GM19372 (cell line): ENCODE measurements around the gene SYCP3.
"Not testable (repeated sequence)": the region's sequence is repeated elsewhere in the genome, so short reads cannot be mapped to it uniquely, and the experiment has no call there.

Experiments
- ATAC-seq: cut with Tn5 transposase; IDR thresholded peaks from one replicate; pipeline ENCODE4 v1.9.1; 2021; ENCODE audit warnings: mild to moderate bottlenecking, low read depth, moderate library complexity; ENCODE audit not compliant: unreplicated experiment

SYCP3 gene

GRCh38 chr12:101761781-101762180 lies 22.5 kb upstream of the SYCP3 start:
- no peak for ATAC-seq

- ATAC-seq = no peak
These were observed 22.1 kb upstream of the SYCP3 start for GRCh38 chr12:101761350-101761749.

GRCh38 chr12:101759396-101760047 lies 20.3 kb upstream of the SYCP3 start:
- no peak for ATAC-seq

GRCh38 chr12:101750152-101750551 lies 10.9 kb upstream of the SYCP3 start:
- ATAC-seq = no peak

GRCh38 chr12:101749657-101750056 lies 10.4 kb upstream of the SYCP3 start:
- no peak for ATAC-seq

- no peak for ATAC-seq
These were observed 9.6 kb upstream of the SYCP3 start for GRCh38 chr12:101748907-101749306.

GRCh38 chr12:101747697-101748096 lies 8.4 kb upstream of the SYCP3 start:
- ATAC-seq = no peak

- ATAC-seq = no peak
These were observed 7.4 kb upstream of the SYCP3 start for GRCh38 chr12:101746661-101747060.

GRCh38 chr12:101746196-101746595 lies 6.9 kb upstream of the SYCP3 start:
- no peak for ATAC-seq

- no peak for ATAC-seq
These were observed 6.2 kb upstream of the SYCP3 start for GRCh38 chr12:101745481-101745880.

GRCh38 chr12:101743724-101744472 lies 4.6 kb upstream of the SYCP3 start:
- peak; percentile 95 for ATAC-seq

GRCh38 chr12:101743242-101743641 lies 4.0 kb upstream of the SYCP3 start:
- no peak for ATAC-seq

GRCh38 chr12:101740980-101741379 lies 1.7 kb upstream of the SYCP3 start:
- no peak for ATAC-seq

- no peak for ATAC-seq
These were observed 1.3 kb upstream of the SYCP3 start for GRCh38 chr12:101740566-101740965.

- ATAC-seq = no peak
These were observed 1.8 kb downstream of the SYCP3 start for GRCh38 chr12:101737476-101737875.

GRCh38 chr12:101734482-101734881 lies 4.8 kb downstream of the SYCP3 start:
- not testable (repeated sequence) for ATAC-seq

- no peak for ATAC-seq
These were observed 6.1 kb downstream of the SYCP3 start for GRCh38 chr12:101733166-101733565.

GRCh38 chr12:101732318-101732717 lies 6.9 kb downstream of the SYCP3 start:
- no peak for ATAC-seq

GRCh38 chr12:101729842-101730241 lies 9.4 kb downstream of the SYCP3 start:
- ATAC-seq = no peak

- no peak for ATAC-seq
These were observed 12.2 kb downstream of the SYCP3 start for GRCh38 chr12:101727098-101727497.

- no peak for ATAC-seq
These were observed 16.9 kb downstream of the SYCP3 start for GRCh38 chr12:101722392-101722791.

GRCh38 chr12:101720118-101720517 lies 19.1 kb downstream of the SYCP3 start:
- no peak for ATAC-seq
